Stimulated activated CD4-positive, alpha-beta T cell treated with anti-CD3 and anti-CD28 coated beads, Interleukin-15, amount 100 ng/mL, for 48 hours (primary cell): ENCODE results near the gene NEGR1.

ENCODE experiments used
- DNase-seq, 2 donors: peaks; one replicate each; pipeline ENCODE4 v3.0.0-alpha.2; 2020; ENCODE audit warnings: low read depth in 2 of 2

Gene NEGR1

GRCh38 chr1:71850936-71851335 lies 431.4 kb downstream of the NEGR1 start:
- DNase-seq = no peak

GRCh38 chr1:71850515-71850914 lies 431.8 kb downstream of the NEGR1 start:
- DNase-seq = no peak

GRCh38 chr1:71843012-71843411 lies 439.3 kb downstream of the NEGR1 start:
- DNase-seq = no peak

- no peak for DNase-seq
Measured at GRCh38 chr1:71839876-71840275, 442.5 kb downstream of the NEGR1 start.

GRCh38 chr1:71836904-71837303 lies 445.4 kb downstream of the NEGR1 start:
- no peak for DNase-seq

GRCh38 chr1:71835442-71835813 lies 446.9 kb downstream of the NEGR1 start:
- no peak for DNase-seq

GRCh38 chr1:71834601-71835441 lies 447.5 kb downstream of the NEGR1 start:
- no peak for DNase-seq

GRCh38 chr1:71831646-71832045 lies 450.7 kb downstream of the NEGR1 start:
- no peak for DNase-seq

GRCh38 chr1:71829346-71829745 lies 453.0 kb downstream of the NEGR1 start:
- no peak for DNase-seq

GRCh38 chr1:71828431-71829012 lies 453.8 kb downstream of the NEGR1 start:
- no peak for DNase-seq

GRCh38 chr1:71823708-71824305 lies 458.5 kb downstream of the NEGR1 start:
- DNase-seq = no peak

- no peak for DNase-seq
Measured at GRCh38 chr1:71817028-71817427, 465.3 kb downstream of the NEGR1 start.

GRCh38 chr1:71809085-71809484 lies 473.3 kb downstream of the NEGR1 start:
- DNase-seq = no peak

- no peak for DNase-seq
Measured at GRCh38 chr1:71804140-71804539, 478.2 kb downstream of the NEGR1 start.

GRCh38 chr1:71796006-71796405 lies 486.3 kb downstream of the NEGR1 start:
- no peak for DNase-seq

GRCh38 chr1:71792264-71792663 lies 490.1 kb downstream of the NEGR1 start:
- no peak for DNase-seq

- no peak for DNase-seq
Measured at GRCh38 chr1:71788113-71788512, 494.2 kb downstream of the NEGR1 start.

- no peak for DNase-seq
Measured at GRCh38 chr1:71787699-71788098, 494.6 kb downstream of the NEGR1 start.

GRCh38 chr1:71786218-71786617 lies 496.1 kb downstream of the NEGR1 start:
- no peak for DNase-seq

GRCh38 chr1:71785450-71785849 lies 496.9 kb downstream of the NEGR1 start:
- no peak for DNase-seq

GRCh38 chr1:71785000-71785399 lies 497.3 kb downstream of the NEGR1 start:
- no peak for DNase-seq

GRCh38 chr1:71784241-71784640 lies 498.1 kb downstream of the NEGR1 start:
- no peak for DNase-seq

GRCh38 chr1:71783071-71783470 lies 499.3 kb downstream of the NEGR1 start:
- DNase-seq = no peak
